ENCODE data around the gene NFATC2. TPM values are rescaled to one million over a fixed set of nuclear protein-coding genes. Genes with fewer than 3 reads are reported as not detected.
A peak's percentile ranks its signal among the peaks of the same experiment; 100 is the strongest.

Gene NFATC2
- total and polyA plus RNA-seq, 12 donors = 0.43 to 5.7 (median 3.3) TPM

GRCh38 chr20:51526106-51526470, 16.4 kb downstream of the NFATC2 start:
- Histone ChIP-seq H3K4me1 (peaks cover 0 to 48% (median 24%) of the 10 kb centered on the region in 9 donors), H3K4me3 (peak overlapping the region in 4 of 10 donors; percentile 15 to 27 (median 23)), H3K27ac (peak overlapping the region in 3 of 10 donors; percentile 9 to 55 (median 15)), H3K9me3 (no peaks in the 10 kb centered on the region), H3K36me3 (peaks cover 0 to 20% (median 0%) of the 10 kb centered on the region in 9 donors), H3K27me3 (no peaks in the 10 kb centered on the region)
- 61 to 79% methylated on average over 8 of the region's 8 CpGs for WGBS, 2 donors
- no peak for TF ChIP-seq CTCF (IDR thresholded peaks at IDR 0.05)
- DNase-seq = no peak
- intact Hi-C loops (cut with DNase I) = no loop called here
- ATAC-seq = no peak

GRCh38 chr20:51525241-51526105, 17.0 kb downstream of the NFATC2 start:
- peak overlapping the region in 5 of 10 donors; percentile 9 to 55 (median 25) for H3K27ac ChIP-seq
- ATAC-seq (peak; percentile 48 to 83 (median 70)), DNase-seq (peak in 1 of 2 donors; percentile 40)
- no peak for TF ChIP-seq CTCF (IDR thresholded peaks at IDR 0.05)
- no peaks in the 10 kb centered on the region for H3K27me3 ChIP-seq
- H3K9me3 ChIP-seq = no peaks in the 10 kb centered on the region
- intact Hi-C loops (cut with DNase I) = no loop called here
- peaks cover 0 to 44% (median 24%) of the 10 kb centered on the region in 9 donors for H3K4me1 ChIP-seq
- WGBS, 2 donors = 50 to 59% methylated on average over 20 of the region's 20 CpGs
- H3K36me3 ChIP-seq = peaks cover 0 to 21% (median 0%) of the 10 kb centered on the region in 9 donors
- peak overlapping the region in 6 of 10 donors; percentile 2 to 27 (median 18) for H3K4me3 ChIP-seq

GRCh38 chr20:51523276-51524013, 19.1 kb downstream of the NFATC2 start:
- H3K4me3 ChIP-seq = no peak overlapping the region
- intact Hi-C loops (cut with DNase I) = no loop called here
- DNase-seq (no peak), ATAC-seq (peak in 1 of 8 donors; percentile 21)
- H3K9me3 ChIP-seq = no peaks in the 10 kb centered on the region
- no peak overlapping the region for H3K27ac ChIP-seq
- peaks cover 0 to 21% (median 0%) of the 10 kb centered on the region in 9 donors for H3K36me3 ChIP-seq
- 97% methylated on average over 64 of the region's 64 CpGs for WGBS, 2 donors
- TF ChIP-seq CTCF (IDR thresholded peaks at IDR 0.05) = no peak
- peaks cover 0 to 30% (median 14%) of the 10 kb centered on the region in 9 donors for H3K4me1 ChIP-seq
- no peaks in the 10 kb centered on the region for H3K27me3 ChIP-seq

- Histone ChIP-seq H3K4me3 (no peak overlapping the region), H3K36me3 (peaks cover 0 to 27% (median 0%) of the 10 kb centered on the region in 9 donors), H3K27ac (no peak overlapping the region), H3K4me1 (peaks cover 0 to 24% (median 14%) of the 10 kb centered on the region in 9 donors), H3K27me3 (no peaks in the 10 kb centered on the region), H3K9me3 (no peaks in the 10 kb centered on the region)
- WGBS, 2 donors = 98% methylated on average over 9 of the region's 9 CpGs
- DNase-seq (no peak), ATAC-seq (no peak)
- TF ChIP-seq CTCF (IDR thresholded peaks at IDR 0.05) = no peak
- intact Hi-C loops (cut with DNase I) = no loop called here
Measured at GRCh38 chr20:51522207-51522606, 20.3 kb downstream of the NFATC2 start.

Measured in heart right ventricle (tissue), 16 donors.